Uterus (tissue), 4 donors: ENCODE data around the gene MAPK10. TPM values are rescaled to one million over a fixed set of nuclear protein-coding genes. Genes with fewer than 3 reads are reported as not detected.

ENCODE experiments used
- DNase-seq, 2 donors: peaks; one replicate each; pipeline ENCODE4 v3.0.0-alpha.2; 2019 to 2020
- H3K27ac ChIP-seq, 2 donors: fragments of 200-600 bp; sonication (generic); 1 replicate in 1 of 2; 2 replicates in 1 of 2; pipeline ENCODE4 v1.5.1; 2016 to 2018
- H3K27me3 ChIP-seq, 2 donors: fragments of 200-600 bp; sonication (generic); one replicate each; pipeline ENCODE4 v1.5.1; 2018 to 2019; ENCODE audit warnings: control low read depth in 1 of 2
- H3K36me3 ChIP-seq, 2 donors: fragments of 200-600 bp; sonication (generic); one replicate each; pipeline ENCODE4 v1.5.1; 2019; ENCODE audit warnings: control low read depth in 1 of 2
- H3K4me1 ChIP-seq, 2 donors: fragments of 200-600 bp; sonication (generic); one replicate each; pipeline ENCODE4 v1.5.1; 2018 to 2019; ENCODE audit warnings: control low read depth in 1 of 2
- H3K4me3 ChIP-seq, 2 donors: fragments of 200-600 bp; sonication (generic); 1 replicate in 1 of 2; 2 replicates in 1 of 2; pipeline ENCODE4 v1.5.1; 2018 to 2019; ENCODE audit warnings: mild to moderate bottlenecking in 1 of 2
- H3K9me3 ChIP-seq, 2 donors: fragments of 200-600 bp; sonication (generic); one replicate each; pipeline ENCODE4 v1.5.1; 2019; ENCODE audit warnings: control low read depth in 1 of 2
- POLR2A ChIP-seq, 2 donors: fragments of 450-650 bp; IDR thresholded peaks; one replicate each; pipeline ENCODE4 v1.6.1; 2016; ENCODE audit warnings: antibody characterized with exemption in 2 of 2, mild to moderate bottlenecking in 1 of 2, moderate library complexity in 1 of 2
- intact Hi-C: fragments of 100-400 bp; cut with DNase I; formaldehyde crosslinking; loops from one replicate; pipeline ENCODE4 v1.15.1; 2023; ENCODE audit warnings: low total_unique reads
- total RNA-seq, 4 donors: library from RNA; depleted of rRNA in 3 of 4; stranded (reverse); fragments of >200 nt in 3 of 4; gene quantifications; one replicate each; pipeline versions ENCODE4 v1.1.0 to v1.2.4, GENCODE V29; 2014 to 2023
- TF ChIP-seq, protein P1 (sequence below), 4 experiments: fragments of 200-600 bp in 2 of 4; fragments of 450-650 bp in 2 of 4; sonication (generic) in 2 of 4; IDR thresholded peaks; one replicate each; pipeline ENCODE4 v1.5.1; 2016 to 2019; ENCODE audit warnings: antibody characterized with exemption in 4 of 4, mild to moderate bottlenecking in 2 of 4, moderate library complexity in 1 of 4
- donor health status: DM: yes; HTN: yes; CAD: no.

MAPK10 gene
- total RNA-seq, 4 donors from 2014 or later = 38.2 to 144 (median 73.0) TPM

- intact Hi-C loops = no loop called here
- H3K4me3 ChIP-seq = no peak overlapping the region
- TF ChIP-seq, protein P1, sequence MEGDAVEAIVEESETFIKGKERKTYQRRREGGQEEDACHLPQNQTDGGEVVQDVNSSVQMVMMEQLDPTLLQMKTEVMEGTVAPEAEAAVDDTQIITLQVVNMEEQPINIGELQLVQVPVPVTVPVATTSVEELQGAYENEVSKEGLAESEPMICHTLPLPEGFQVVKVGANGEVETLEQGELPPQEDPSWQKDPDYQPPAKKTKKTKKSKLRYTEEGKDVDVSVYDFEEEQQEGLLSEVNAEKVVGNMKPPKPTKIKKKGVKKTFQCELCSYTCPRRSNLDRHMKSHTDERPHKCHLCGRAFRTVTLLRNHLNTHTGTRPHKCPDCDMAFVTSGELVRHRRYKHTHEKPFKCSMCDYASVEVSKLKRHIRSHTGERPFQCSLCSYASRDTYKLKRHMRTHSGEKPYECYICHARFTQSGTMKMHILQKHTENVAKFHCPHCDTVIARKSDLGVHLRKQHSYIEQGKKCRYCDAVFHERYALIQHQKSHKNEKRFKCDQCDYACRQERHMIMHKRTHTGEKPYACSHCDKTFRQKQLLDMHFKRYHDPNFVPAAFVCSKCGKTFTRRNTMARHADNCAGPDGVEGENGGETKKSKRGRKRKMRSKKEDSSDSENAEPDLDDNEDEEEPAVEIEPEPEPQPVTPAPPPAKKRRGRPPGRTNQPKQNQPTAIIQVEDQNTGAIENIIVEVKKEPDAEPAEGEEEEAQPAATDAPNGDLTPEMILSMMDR (IDR thresholded peaks at IDR 0.05) = no peak
- no peak for TF ChIP-seq POLR2A (IDR thresholded peaks at IDR 0.05)
Observed at GRCh38 chr4:86038037-86038436, 321.8 kb downstream of the MAPK10 start.

GRCh38 chr4:86036736-86037135 lies 323.1 kb downstream of the MAPK10 start:
- Histone ChIP-seq H3K27ac (no peak overlapping the region), H3K4me1 (peaks cover 0 to 5% of the 10 kb centered on the region in 2 donors), H3K27me3 (no peaks in the 10 kb centered on the region), H3K9me3 (no peaks in the 10 kb centered on the region), H3K4me3 (no peak overlapping the region), H3K36me3 (no peaks in the 10 kb centered on the region)
- DNase-seq = no peak
- intact Hi-C loops = no loop called here
- TF ChIP-seq, protein P1 (IDR thresholded peaks at IDR 0.05) = no peak
- no peak for TF ChIP-seq POLR2A (IDR thresholded peaks at IDR 0.05)

More at GRCh38 chr4:86038037-86038436, 321.8 kb downstream of the MAPK10 start:
- Histone ChIP-seq H3K27ac (no peak overlapping the region), H3K36me3 (no peaks in the 10 kb centered on the region), H3K27me3 (no peaks in the 10 kb centered on the region), H3K4me1 (peaks cover 0 to 5% of the 10 kb centered on the region in 2 donors), H3K9me3 (no peaks in the 10 kb centered on the region)
- DNase-seq = no peak

DNA sequence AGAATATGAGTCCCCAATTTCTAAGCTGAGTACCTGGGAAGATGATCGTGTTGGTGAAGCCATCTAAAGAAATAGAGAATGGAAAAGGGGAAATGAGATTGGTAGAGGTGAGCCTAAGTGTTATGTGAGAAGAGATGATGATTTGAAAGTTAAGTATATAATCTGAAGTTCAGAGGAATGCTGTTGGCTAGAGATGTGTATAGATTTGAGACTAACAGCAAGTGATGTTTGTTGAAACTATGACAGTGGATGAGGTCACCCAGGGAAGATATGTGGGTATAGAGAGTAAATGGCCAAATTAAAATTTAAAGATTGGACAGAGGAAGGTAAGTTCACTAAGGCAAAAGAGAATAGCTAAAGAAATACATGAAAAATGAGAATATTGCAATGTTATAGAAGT lies 324.2 kb downstream of the MAPK10 start:
- Histone ChIP-seq H3K4me1 (peaks cover 0 to 5% of the 10 kb centered on the region in 2 donors), H3K36me3 (no peaks in the 10 kb centered on the region), H3K27me3 (no peaks in the 10 kb centered on the region), H3K9me3 (no peaks in the 10 kb centered on the region), H3K27ac (no peak overlapping the region), H3K4me3 (no peak overlapping the region)
- TF ChIP-seq, protein P1 (IDR thresholded peaks at IDR 0.05) = no peak
- TF ChIP-seq POLR2A (IDR thresholded peaks at IDR 0.05) = no peak
- intact Hi-C loops = no loop called here
- no peak for DNase-seq

- Histone ChIP-seq H3K27ac (no peak overlapping the region), H3K4me3 (no peak overlapping the region), H3K36me3 (no peaks in the 10 kb centered on the region), H3K9me3 (no peaks in the 10 kb centered on the region), H3K4me1 (peaks cover 0 to 5% of the 10 kb centered on the region in 2 donors), H3K27me3 (no peaks in the 10 kb centered on the region)
- TF ChIP-seq, protein P1 (IDR thresholded peaks at IDR 0.05) = no peak
- no peak for TF ChIP-seq POLR2A (IDR thresholded peaks at IDR 0.05)
- DNase-seq = no peak
- intact Hi-C loops = no loop called here
Observed at GRCh38 chr4:86034616-86035015, 325.2 kb downstream of the MAPK10 start.

GRCh38 chr4:86033171-86033570 lies 326.7 kb downstream of the MAPK10 start:
- intact Hi-C loops = no loop called here
- peak overlapping the region; percentile 58 to 63 for H3K27ac ChIP-seq
- H3K9me3 ChIP-seq = no peaks in the 10 kb centered on the region
- TF ChIP-seq POLR2A (IDR thresholded peaks at IDR 0.05) = no peak
- TF ChIP-seq, protein P1 (IDR thresholded peaks at IDR 0.05) = no peak
- no peaks in the 10 kb centered on the region for H3K27me3 ChIP-seq
- peak; percentile 40 to 59 for DNase-seq
- H3K4me1 ChIP-seq = peaks cover 0 to 5% of the 10 kb centered on the region in 2 donors
- no peak overlapping the region for H3K4me3 ChIP-seq
- H3K36me3 ChIP-seq = no peaks in the 10 kb centered on the region
